HEK293T (cell line): ENCODE data around the gene BTBD1.
A peak's percentile ranks its signal among the peaks of the same experiment; 100 is the strongest.

Experiments used
- CTCF ChIA-PET: fragments of 350-600 bp; formaldehyde crosslinking; extraction: SDS; loops from one replicate; lab custom pipeline; 2021; ENCODE audit warnings: antibody characterized with exemption, inconsistent platforms; lab: Yijun Ruan, JAX
- POLR2A ChIA-PET: fragments of 350-600 bp; formaldehyde crosslinking; extraction: SDS; loops from one replicate; lab custom pipeline; 2020; ENCODE audit warnings: antibody characterized with exemption, inconsistent platforms; lab: Yijun Ruan, JAX
- DNase-seq: peaks from one replicate; pipeline ENCODE4 v3.0.0; 2012; ENCODE audit warnings: mixed read lengths; ENCODE audit errors: extremely low spot score
- ARNT ChIP-seq: fragments of 450-650 bp; IDR thresholded peaks from 2 replicates; pipeline ENCODE4 v1.6.1; 2017; ENCODE audit warnings: mild to moderate bottlenecking
- BHLHE40 ChIP-seq: fragments of 450-650 bp; IDR thresholded peaks from 2 replicates; pipeline ENCODE4 v1.6.1; 2016; ENCODE audit warnings: mild to moderate bottlenecking, moderate library complexity, borderline replicate concordance
- CTBP1 ChIP-seq: fragments of 450-650 bp; IDR thresholded peaks from 2 replicates; pipeline ENCODE4 v1.6.1; 2016; ENCODE audit warnings: borderline replicate concordance
- ELF4 ChIP-seq: fragments of 450-650 bp; IDR thresholded peaks from 2 replicates; pipeline ENCODE4 v1.6.1; 2017; ENCODE audit warnings: antibody characterized with exemption
- FOXA1 ChIP-seq: fragments of 450-650 bp; IDR thresholded peaks from 2 replicates; pipeline ENCODE4 v1.6.1; 2016; ENCODE audit warnings: mild to moderate bottlenecking
- FOXK2 ChIP-seq: fragments of 450-650 bp; IDR thresholded peaks from 2 replicates; pipeline ENCODE4 v1.6.1; 2016; ENCODE audit warnings: mild to moderate bottlenecking
- FOXM1 ChIP-seq: fragments of 450-650 bp; IDR thresholded peaks from 2 replicates; pipeline ENCODE4 v1.6.1; 2017; ENCODE audit warnings: mild to moderate bottlenecking, borderline replicate concordance
- HDGF ChIP-seq: fragments of 450-650 bp; IDR thresholded peaks from 2 replicates; pipeline ENCODE4 v1.6.1; 2017; ENCODE audit warnings: antibody characterized with exemption, borderline replicate concordance
- L3MBTL2 ChIP-seq: fragments of 450-650 bp; conservative IDR thresholded peaks from 2 replicates; pipeline ENCODE4 v1.6.1; 2016; ENCODE audit warnings: mild to moderate bottlenecking
- LEF1 ChIP-seq: fragments of 450-650 bp; IDR thresholded peaks from 2 replicates; pipeline ENCODE4 v1.6.1; 2017; ENCODE audit warnings: mild to moderate bottlenecking, borderline replicate concordance
- NFRKB ChIP-seq: fragments of 450-650 bp; IDR thresholded peaks from 2 replicates; pipeline ENCODE4 v1.6.1; 2016; ENCODE audit warnings: mild to moderate bottlenecking, moderate library complexity
- PKNOX1 ChIP-seq: fragments of 450-650 bp; IDR thresholded peaks from 2 replicates; pipeline ENCODE4 v1.6.1; 2016
- SP1 ChIP-seq: fragments of 450-650 bp; IDR thresholded peaks from 2 replicates; pipeline ENCODE4 v1.6.1; 2017
- SUZ12 ChIP-seq: fragments of 450-650 bp; IDR thresholded peaks from 2 replicates; pipeline ENCODE4 v1.6.1; 2016; ENCODE audit warnings: mild to moderate bottlenecking
- TARDBP ChIP-seq: fragments of 450-650 bp; IDR thresholded peaks from 2 replicates; pipeline ENCODE4 v1.6.1; 2016
- ZNF384 ChIP-seq: fragments of 450-650 bp; IDR thresholded peaks from 2 replicates; pipeline ENCODE4 v1.6.1; 2016

Gene BTBD1

GRCh38 chr15:83112956-83113299, 45.9 kb upstream of the BTBD1 start:
- DNase-seq = no peak
- TF ChIP-seq BHLHE40 = no peak
- no peak for TF ChIP-seq L3MBTL2
- TF ChIP-seq FOXM1 = no peak
- no peak for TF ChIP-seq FOXK2
- no peak for TF ChIP-seq LEF1
- no peak for TF ChIP-seq SUZ12
- no peak for TF ChIP-seq FOXA1
- TF ChIP-seq CTBP1 = no peak
- TF ChIP-seq SP1 = no peak
- no peak for TF ChIP-seq PKNOX1
- TF ChIP-seq NFRKB = no peak
- no peak for TF ChIP-seq ARNT
- TF ChIP-seq HDGF = no peak
- TF ChIP-seq ELF4 = no peak
- TF ChIP-seq TARDBP = no peak
- TF ChIP-seq ZNF384 = no peak
- ChIA-PET CTCF (no interaction called here), POLR2A (interaction anchor here (1.5 kb wide), 1 partner anchor 102 kb away, joined by 4 read pairs; no protein-coding TSS in a partner anchor)

GRCh38 chr15:83112233-83112955, 45.3 kb upstream of the BTBD1 start:
- POLR2A ChIA-PET = interaction anchor here (1.5 kb wide), 1 partner anchor 102 kb away, joined by 4 read pairs; no protein-coding TSS in a partner anchor
- TF ChIP-seq BHLHE40 = no peak
- no peak for TF ChIP-seq FOXA1
- no peak for TF ChIP-seq L3MBTL2
- no peak for TF ChIP-seq NFRKB
- no peak for TF ChIP-seq ZNF384
- TF ChIP-seq SP1 = no peak
- no peak for DNase-seq
- CTCF ChIA-PET = no interaction called here

- ChIA-PET CTCF (no interaction called here), POLR2A (no interaction called here)
- TF ChIP-seq CTBP1 = peak; percentile 61; the same call in 1 of the 2 replicates
- no peak for TF ChIP-seq HDGF
- TF ChIP-seq FOXM1 = no peak
- TF ChIP-seq TARDBP = peak; percentile 72
- DNase-seq = no peak
Observed at GRCh38 chr15:83111149-83111548, 44.1 kb upstream of the BTBD1 start.

- TF ChIP-seq TARDBP (no peak), HDGF (no peak), FOXA1 (no peak), L3MBTL2 (no peak), LEF1 (no peak), CTBP1 (no peak), ELF4 (no peak), NFRKB (no peak), ZNF384 (no peak)
- ChIA-PET POLR2A (no interaction called here), CTCF (no interaction called here)
- DNase-seq = no peak
Observed at GRCh38 chr15:83110381-83110780, 43.3 kb upstream of the BTBD1 start.

- CTCF ChIA-PET = interaction anchor here (0.6 kb wide), 1 partner anchor 22 kb away, joined by 3 read pairs; no protein-coding TSS in a partner anchor
- TF ChIP-seq FOXK2 = no peak
- no peak for TF ChIP-seq SUZ12
- no peak for TF ChIP-seq HDGF
- no peak for TF ChIP-seq CTBP1
- TF ChIP-seq SP1 = no peak
- TF ChIP-seq ELF4 = no peak
- no peak for TF ChIP-seq L3MBTL2
- TF ChIP-seq ZNF384 = no peak
- TF ChIP-seq FOXM1 = no peak
- TF ChIP-seq FOXA1 = no peak
- no peak for TF ChIP-seq LEF1
- no peak for TF ChIP-seq NFRKB
- DNase-seq = no peak
- POLR2A ChIA-PET = no interaction called here
Observed at GRCh38 chr15:83109532-83109931, 42.5 kb upstream of the BTBD1 start.

GRCh38 chr15:83108266-83109219, 41.5 kb upstream of the BTBD1 start:
- POLR2A ChIA-PET = interaction anchor here (0.9 kb wide), 1 partner anchor 99 kb away, joined by 4 read pairs; the partner anchor contains the start of gene HDGFL3
- CTCF ChIA-PET = interaction anchor here (0.6 kb wide), 1 partner anchor 21 kb away, joined by 3 read pairs; no protein-coding TSS in a partner anchor
- DNase-seq = no peak
- TF ChIP-seq LEF1 (no peak), SP1 (no peak), FOXK2 (no peak), TARDBP (no peak), FOXM1 (no peak), NFRKB (no peak), L3MBTL2 (no peak), CTBP1 (no peak), ARNT (no peak), HDGF (no peak)

GRCh38 chr15:83107841-83108181, 40.8 kb upstream of the BTBD1 start:
- DNase-seq = no peak
- TF ChIP-seq CTBP1 = no peak
- TF ChIP-seq FOXA1 = no peak
- no peak for TF ChIP-seq BHLHE40
- TF ChIP-seq PKNOX1 = no peak
- no peak for TF ChIP-seq ZNF384
- no peak for TF ChIP-seq LEF1
- no peak for TF ChIP-seq SP1
- TF ChIP-seq ELF4 = no peak
- TF ChIP-seq SUZ12 = no peak
- no peak for TF ChIP-seq ARNT
- no peak for TF ChIP-seq NFRKB
- TF ChIP-seq TARDBP = no peak
- TF ChIP-seq HDGF = no peak
- no peak for TF ChIP-seq FOXK2
- no peak for TF ChIP-seq L3MBTL2
- TF ChIP-seq FOXM1 = no peak
- CTCF ChIA-PET = no interaction called here
- POLR2A ChIA-PET = no interaction called here
